Neural progenitor cell (in vitro differentiated cells): ENCODE measurements around the gene FBXO34.

Experiments used
- CTCF ChIP-seq: fragments of 200-600 bp; sonication (generic); IDR thresholded peaks from 2 replicates; pipeline ENCODE4 v1.5.1; 2017; ENCODE audit warnings: antibody characterized with exemption, mild to moderate bottlenecking
- EZH2 ChIP-seq: fragments of 200-600 bp; sonication (generic); IDR thresholded peaks from 2 replicates; pipeline ENCODE4 v1.6.1; 2017; ENCODE audit warnings: antibody characterized with exemption, mild to moderate bottlenecking, moderate library complexity

- TF ChIP-seq CTCF, result no peak
- no peak for TF ChIP-seq EZH2
These were observed 10.2 kb downstream of the FBXO34 start for GRCh38 chr14:55281316-55281839.
